ENCODE data around the gene TMC7. TPM values are rescaled to one million over a fixed set of nuclear protein-coding genes. Genes with fewer than 3 reads are reported as not detected.
"Not testable (repeated sequence)": the region's sequence is repeated elsewhere in the genome, so short reads cannot be mapped to it uniquely, and the experiment has no call there.

Gene TMC7
- polyA plus RNA-seq, 2 donors: 0.22 to 0.41 TPM

DNA sequence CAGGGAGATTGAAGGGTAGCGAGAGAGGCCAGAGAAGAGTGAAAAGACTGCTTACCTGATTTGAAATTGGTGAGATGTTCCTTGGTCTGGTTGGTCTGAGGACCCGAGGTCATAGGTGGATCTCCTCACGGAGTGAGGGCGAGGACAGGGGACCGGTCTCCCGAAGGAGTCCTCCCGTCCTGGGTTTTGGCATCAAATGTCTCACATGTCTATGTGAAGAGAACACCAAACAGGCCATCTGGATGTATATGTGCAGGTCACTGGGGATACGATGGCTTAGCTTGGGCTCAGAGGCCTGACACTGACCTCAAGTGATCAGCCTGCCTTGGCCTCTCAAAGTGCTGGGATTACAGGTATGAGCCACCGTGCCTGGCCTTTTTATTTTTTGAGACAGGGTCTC, 13.3 kb downstream of the TMC7 start:
- not testable (repeated sequence) for H3K27me3 ChIP-seq (ENCODE audit: control insufficient read depth in 1 of 2, insufficient read depth in 2 of 2, low read length in 2 of 2); H3K4me1 ChIP-seq (ENCODE audit: control insufficient read depth in 2 of 2, insufficient read depth in 2 of 2, low read length in 1 of 2); H3K9me3 ChIP-seq (ENCODE audit: control insufficient read depth in 2 of 2, insufficient read depth in 1 of 2, low read depth in 1 of 2, low read length in 1 of 2); H3K36me3 ChIP-seq (ENCODE audit: control insufficient read depth in 2 of 2, insufficient read depth in 2 of 2, low read length in 1 of 2); H3K4me3 ChIP-seq (ENCODE audit: low read depth in 1 of 2, low read length in 2 of 2); H3K27ac ChIP-seq (ENCODE audit: low read depth in 2 of 2, low read length in 1 of 2)
- 90 to 93% methylated on average over 9 of the region's 9 CpGs for WGBS, 2 donors

DNA sequence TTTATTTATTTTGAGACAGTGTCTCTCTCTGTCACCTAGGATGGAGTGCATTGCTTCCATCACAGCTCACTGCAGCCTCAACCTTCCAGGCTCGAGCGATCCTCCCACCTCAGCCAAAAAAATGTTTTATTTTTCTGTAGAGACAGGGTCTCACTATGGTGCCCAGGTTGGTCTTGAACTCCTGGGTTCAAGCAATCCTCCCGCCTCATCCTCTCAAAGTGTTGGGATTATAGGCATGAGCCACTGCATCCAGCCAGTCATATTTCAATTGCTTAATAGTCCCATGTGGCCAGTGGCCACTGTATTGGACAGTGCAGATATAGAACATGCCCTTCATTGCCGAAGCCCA, 15.3 kb downstream of the TMC7 start:
- Histone ChIP-seq H3K27ac (ENCODE audit: low read depth in 2 of 2, low read length in 1 of 2) (peak overlapping the region in 1 of 2 donors; percentile 26), H3K27me3 (ENCODE audit: control insufficient read depth in 1 of 2, insufficient read depth in 2 of 2, low read length in 2 of 2) (no peaks in the 10 kb centered on the region), H3K9me3 (ENCODE audit: control insufficient read depth in 2 of 2, insufficient read depth in 1 of 2, low read depth in 1 of 2, low read length in 1 of 2) (no peaks in the 10 kb centered on the region), H3K4me1 (ENCODE audit: control insufficient read depth in 2 of 2, insufficient read depth in 2 of 2, low read length in 1 of 2) (peaks cover 0 to 4% of the 10 kb centered on the region in 2 donors), H3K36me3 (ENCODE audit: control insufficient read depth in 2 of 2, insufficient read depth in 2 of 2, low read length in 1 of 2) (no peaks in the 10 kb centered on the region), H3K4me3 (ENCODE audit: low read depth in 1 of 2, low read length in 2 of 2) (no peak overlapping the region)
- 74 to 84% methylated on average over 4 of the region's 4 CpGs for WGBS, 2 donors

DNA sequence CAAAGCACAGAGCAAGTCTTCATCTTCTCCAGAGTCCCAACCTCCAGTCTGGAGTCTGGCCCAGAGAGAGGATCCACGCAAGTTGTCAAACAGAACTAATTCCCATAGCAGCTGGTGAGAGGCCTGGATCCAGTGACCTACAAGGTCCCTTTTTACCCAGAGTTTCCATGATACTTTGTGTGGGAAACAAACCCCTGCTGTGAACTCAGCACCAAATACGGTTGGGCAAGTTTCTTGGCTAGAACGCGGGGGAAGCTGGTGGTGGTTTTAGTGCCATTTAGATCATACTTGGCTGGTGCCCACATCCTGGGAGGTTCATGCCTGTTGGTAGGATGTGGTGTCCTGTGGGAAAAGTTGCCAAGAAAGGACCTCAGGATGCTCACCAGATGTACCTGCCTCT, 18.1 kb downstream of the TMC7 start:
- Histone ChIP-seq H3K36me3 (ENCODE audit: control insufficient read depth in 2 of 2, insufficient read depth in 2 of 2, low read length in 1 of 2) (no peaks in the 10 kb centered on the region), H3K27ac (ENCODE audit: low read depth in 2 of 2, low read length in 1 of 2) (no peak overlapping the region), H3K4me3 (ENCODE audit: low read depth in 1 of 2, low read length in 2 of 2) (no peak overlapping the region), H3K4me1 (ENCODE audit: control insufficient read depth in 2 of 2, insufficient read depth in 2 of 2, low read length in 1 of 2) (peaks cover 0 to 6% of the 10 kb centered on the region in 2 donors), H3K9me3 (ENCODE audit: control insufficient read depth in 2 of 2, insufficient read depth in 1 of 2, low read depth in 1 of 2, low read length in 1 of 2) (no peaks in the 10 kb centered on the region), H3K27me3 (ENCODE audit: control insufficient read depth in 1 of 2, insufficient read depth in 2 of 2, low read length in 2 of 2) (no peaks in the 10 kb centered on the region)
- 55 to 67% methylated on average over 4 of the region's 4 CpGs for WGBS, 2 donors

DNA sequence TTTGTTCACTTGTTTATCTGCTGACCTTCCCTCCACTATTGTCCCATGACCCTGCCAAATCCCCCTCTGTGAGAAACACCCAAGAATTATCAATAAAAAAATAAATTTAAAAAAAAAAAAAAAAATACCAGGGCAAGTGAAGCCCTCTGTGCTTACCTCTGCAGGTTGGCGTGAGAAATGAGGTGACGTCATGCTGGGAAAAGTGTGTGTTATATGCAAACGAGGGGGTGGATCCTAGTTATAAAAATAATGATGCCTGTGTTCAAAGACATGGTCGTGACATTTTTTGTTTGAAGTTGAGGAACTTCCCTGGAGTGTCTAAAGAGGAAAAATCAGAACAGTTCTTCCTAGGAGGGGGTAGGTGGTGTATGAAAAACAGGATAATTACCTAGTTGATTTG, 20.2 kb downstream of the TMC7 start:
- no peaks in the 10 kb centered on the region for H3K9me3 ChIP-seq (ENCODE audit: control insufficient read depth in 2 of 2, insufficient read depth in 1 of 2, low read depth in 1 of 2, low read length in 1 of 2)
- WGBS, 2 donors: 67 to 75% methylated on average over 4 of the region's 4 CpGs
- H3K36me3 ChIP-seq (ENCODE audit: control insufficient read depth in 2 of 2, insufficient read depth in 2 of 2, low read length in 1 of 2): no peaks in the 10 kb centered on the region
- no peak overlapping the region for H3K27ac ChIP-seq (ENCODE audit: low read depth in 2 of 2, low read length in 1 of 2)
- H3K4me3 ChIP-seq (ENCODE audit: low read depth in 1 of 2, low read length in 2 of 2): no peak overlapping the region
- no peaks in the 10 kb centered on the region for H3K27me3 ChIP-seq (ENCODE audit: control insufficient read depth in 1 of 2, insufficient read depth in 2 of 2, low read length in 2 of 2)
- H3K4me1 ChIP-seq (ENCODE audit: control insufficient read depth in 2 of 2, insufficient read depth in 2 of 2, low read length in 1 of 2): peaks cover 3 to 6% of the 10 kb centered on the region in 2 donors

DNA sequence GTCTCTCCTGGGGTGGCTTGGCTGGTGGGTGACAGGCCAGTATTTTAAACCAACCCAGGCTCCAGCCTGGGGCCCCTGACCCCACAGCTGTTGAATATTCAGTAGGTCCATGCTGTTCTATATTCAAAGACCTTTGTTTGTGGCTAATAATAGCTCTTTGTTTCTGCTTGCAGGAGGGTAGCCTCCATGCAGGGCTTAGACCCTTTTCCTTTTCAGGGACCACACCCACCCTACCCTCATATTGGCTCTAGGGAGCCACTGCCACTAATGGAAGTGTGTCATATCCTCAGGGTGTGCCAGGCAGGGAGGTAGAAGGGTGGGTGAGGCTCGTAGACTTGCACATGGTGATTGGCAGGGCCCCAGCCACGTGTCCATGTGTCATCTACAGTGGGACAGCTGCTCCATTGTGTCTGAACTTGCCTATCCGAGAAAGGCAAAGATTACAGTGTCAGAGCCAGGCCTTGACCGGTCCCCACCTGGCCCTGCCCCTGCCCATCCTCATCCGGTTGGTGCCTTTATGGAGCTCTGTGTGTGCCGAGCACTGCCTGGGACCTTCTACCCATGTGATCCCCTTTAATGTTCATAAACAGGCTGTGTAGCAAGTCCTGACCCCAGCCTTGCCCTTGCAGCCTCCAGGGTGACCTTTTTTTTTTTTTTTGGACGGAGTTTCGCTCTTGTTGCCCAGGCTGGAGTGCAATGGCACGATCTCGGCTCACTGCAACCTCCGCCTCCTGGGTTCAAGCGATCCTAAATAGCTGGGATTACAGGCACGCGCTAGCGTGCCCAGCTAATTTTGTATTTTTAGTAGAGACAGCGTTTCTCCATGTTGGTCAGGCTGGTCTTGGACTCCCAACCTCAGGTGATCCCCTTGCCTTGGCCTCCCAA, 22.1 kb downstream of the TMC7 start:
- Histone ChIP-seq H3K27ac (ENCODE audit: low read depth in 2 of 2, low read length in 1 of 2) (peak overlapping the region; percentile 43 to 67), H3K4me3 (ENCODE audit: low read depth in 1 of 2, low read length in 2 of 2) (no peak overlapping the region), H3K9me3 (ENCODE audit: control insufficient read depth in 2 of 2, insufficient read depth in 1 of 2, low read depth in 1 of 2, low read length in 1 of 2) (peaks cover 0 to 2% of the 10 kb centered on the region in 2 donors), H3K4me1 (ENCODE audit: control insufficient read depth in 2 of 2, insufficient read depth in 2 of 2, low read length in 1 of 2) (peaks cover 3 to 6% of the 10 kb centered on the region in 2 donors), H3K36me3 (ENCODE audit: control insufficient read depth in 2 of 2, insufficient read depth in 2 of 2, low read length in 1 of 2) (no peaks in the 10 kb centered on the region), H3K27me3 (ENCODE audit: control insufficient read depth in 1 of 2, insufficient read depth in 2 of 2, low read length in 2 of 2) (no peaks in the 10 kb centered on the region)
- WGBS, 2 donors: 55 to 68% methylated on average over 16 of the region's 16 CpGs

DNA sequence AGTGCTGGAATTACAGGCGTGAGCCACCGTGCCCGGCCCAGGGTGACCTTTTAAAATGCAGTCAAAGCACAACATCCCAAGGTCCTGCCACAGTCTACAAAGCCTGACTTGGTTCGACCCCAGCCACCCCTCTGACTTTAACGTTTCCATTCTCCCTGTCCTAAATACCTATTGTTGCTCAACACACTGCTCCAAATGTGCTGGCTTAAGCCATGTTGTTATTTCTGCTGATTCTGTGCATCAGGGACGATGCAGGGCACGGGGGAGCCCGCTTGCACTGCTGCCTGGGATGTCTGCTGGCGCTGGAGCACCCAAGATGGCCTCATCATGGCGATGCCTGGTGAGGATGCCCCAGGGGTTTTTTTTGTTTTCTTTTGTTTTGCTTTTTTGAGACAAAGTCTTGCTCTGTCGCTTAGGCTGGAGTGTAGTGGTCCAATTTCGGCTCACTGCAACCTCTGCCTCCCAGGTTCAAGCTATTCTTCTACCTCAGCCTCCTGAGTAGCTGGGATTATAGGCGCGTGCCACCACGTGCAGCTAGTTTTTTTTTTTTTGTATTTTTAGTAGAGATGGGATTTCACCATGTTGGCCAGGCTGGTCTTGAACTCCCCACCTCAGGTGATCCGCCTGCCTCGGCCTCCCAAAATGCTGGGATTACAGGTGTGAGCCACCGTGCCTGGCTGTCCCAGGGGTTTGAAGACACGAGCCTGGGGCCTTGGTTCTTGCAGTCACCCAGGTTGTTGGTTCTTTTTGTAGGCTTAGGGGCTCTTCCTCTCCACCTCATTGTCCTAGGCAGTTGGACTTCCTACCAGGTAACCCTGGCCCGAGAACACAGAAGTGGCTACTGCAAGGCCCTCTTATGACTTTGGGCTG, 22.9 kb downstream of the TMC7 start:
- Histone ChIP-seq H3K4me1 (ENCODE audit: control insufficient read depth in 2 of 2, insufficient read depth in 2 of 2, low read length in 1 of 2) (peaks cover 3 to 6% of the 10 kb centered on the region in 2 donors), H3K36me3 (ENCODE audit: control insufficient read depth in 2 of 2, insufficient read depth in 2 of 2, low read length in 1 of 2) (no peaks in the 10 kb centered on the region), H3K27ac (ENCODE audit: low read depth in 2 of 2, low read length in 1 of 2) (no peak overlapping the region), H3K9me3 (ENCODE audit: control insufficient read depth in 2 of 2, insufficient read depth in 1 of 2, low read depth in 1 of 2, low read length in 1 of 2) (peaks cover 0 to 2% of the 10 kb centered on the region in 2 donors), H3K4me3 (ENCODE audit: low read depth in 1 of 2, low read length in 2 of 2) (no peak overlapping the region), H3K27me3 (ENCODE audit: control insufficient read depth in 1 of 2, insufficient read depth in 2 of 2, low read length in 2 of 2) (no peaks in the 10 kb centered on the region)
- WGBS, 2 donors: 89 to 92% methylated on average over 20 of the region's 20 CpGs

DNA sequence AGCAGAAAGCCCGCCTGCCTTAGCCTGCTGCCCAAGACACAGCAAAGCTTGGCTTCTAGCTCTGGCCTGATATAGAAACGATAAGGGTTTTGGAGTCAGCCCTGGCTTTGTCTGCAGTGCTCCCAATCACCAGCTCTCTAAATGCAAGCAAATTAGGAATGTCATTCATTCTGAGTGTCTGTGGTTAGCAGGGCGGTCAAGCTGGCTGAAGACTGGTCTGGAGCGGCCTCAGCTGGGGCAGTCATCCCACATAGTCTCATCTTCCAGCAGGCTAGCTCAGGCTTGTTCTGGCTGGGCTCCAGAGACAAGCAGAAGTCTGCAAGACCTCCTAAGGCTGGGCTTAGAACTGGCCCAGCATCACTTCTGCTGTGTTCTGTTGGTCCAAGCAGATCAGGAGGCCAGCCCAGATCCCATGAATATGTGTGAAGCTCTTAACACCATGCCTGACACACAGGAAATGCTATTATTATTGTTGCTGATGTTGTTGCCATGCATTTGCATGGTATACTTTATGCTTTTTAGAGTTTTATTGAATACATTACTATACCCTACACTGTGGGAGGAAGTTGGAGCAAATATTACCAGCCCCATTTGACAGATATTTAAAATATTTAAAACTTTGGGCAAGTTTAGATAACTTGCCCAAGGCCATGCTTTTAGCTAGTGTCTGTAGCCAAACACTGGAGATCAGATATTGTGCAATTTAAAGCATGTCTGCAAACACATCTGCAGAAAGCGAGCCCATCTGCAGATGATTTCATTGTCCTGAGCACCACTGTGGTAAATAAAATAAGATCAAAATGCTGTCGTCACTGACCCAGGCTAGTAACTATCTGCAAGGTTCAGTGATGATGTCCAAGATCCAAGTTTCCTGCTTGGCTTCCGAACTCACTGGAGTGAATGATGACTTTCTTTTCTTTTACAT, 24.8 kb downstream of the TMC7 start:
- Histone ChIP-seq H3K36me3 (ENCODE audit: control insufficient read depth in 2 of 2, insufficient read depth in 2 of 2, low read length in 1 of 2) (no peaks in the 10 kb centered on the region), H3K27ac (ENCODE audit: low read depth in 2 of 2, low read length in 1 of 2) (no peak overlapping the region), H3K9me3 (ENCODE audit: control insufficient read depth in 2 of 2, insufficient read depth in 1 of 2, low read depth in 1 of 2, low read length in 1 of 2) (peaks cover 0 to 2% of the 10 kb centered on the region in 2 donors), H3K4me3 (ENCODE audit: low read depth in 1 of 2, low read length in 2 of 2) (no peak overlapping the region), H3K27me3 (ENCODE audit: control insufficient read depth in 1 of 2, insufficient read depth in 2 of 2, low read length in 2 of 2) (no peaks in the 10 kb centered on the region), H3K4me1 (ENCODE audit: control insufficient read depth in 2 of 2, insufficient read depth in 2 of 2, low read length in 1 of 2) (peaks cover 3 to 6% of the 10 kb centered on the region in 2 donors)
- 62 to 72% methylated on average over 7 of the region's 7 CpGs for WGBS, 2 donors

DNA sequence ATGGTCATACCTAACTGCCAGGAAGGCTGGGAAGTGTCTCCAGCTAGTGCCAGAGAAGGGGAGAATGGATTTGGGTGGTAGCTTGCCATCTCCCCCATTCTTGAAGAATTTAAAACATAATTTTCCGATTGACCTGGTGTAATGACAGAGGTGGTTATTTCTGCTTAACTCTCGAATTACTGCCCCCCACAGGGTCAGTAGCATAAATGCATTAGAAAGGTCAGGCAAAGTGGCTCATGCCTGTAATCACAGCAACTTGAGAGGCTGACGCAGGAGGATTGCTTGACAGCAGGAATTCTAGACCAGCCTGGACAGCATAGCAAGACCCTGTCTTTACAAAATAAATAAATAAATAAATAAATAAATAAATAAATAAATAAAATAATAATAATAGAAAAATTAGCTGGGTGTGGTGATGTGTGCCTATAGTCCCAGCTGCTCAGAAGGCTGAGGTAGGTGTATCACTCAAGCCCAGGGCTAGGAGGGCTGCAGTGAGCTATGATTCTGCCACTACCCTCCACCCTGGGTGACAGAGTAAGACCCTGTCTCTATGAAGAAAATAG, 27.5 kb downstream of the TMC7 start:
- Histone ChIP-seq H3K27ac (ENCODE audit: low read depth in 2 of 2, low read length in 1 of 2) (no peak overlapping the region), H3K4me1 (ENCODE audit: control insufficient read depth in 2 of 2, insufficient read depth in 2 of 2, low read length in 1 of 2) (peaks cover 3 to 4% of the 10 kb centered on the region in 2 donors), H3K27me3 (ENCODE audit: control insufficient read depth in 1 of 2, insufficient read depth in 2 of 2, low read length in 2 of 2) (no peaks in the 10 kb centered on the region), H3K4me3 (ENCODE audit: low read depth in 1 of 2, low read length in 2 of 2) (no peak overlapping the region), H3K9me3 (ENCODE audit: control insufficient read depth in 2 of 2, insufficient read depth in 1 of 2, low read depth in 1 of 2, low read length in 1 of 2) (peaks cover 0 to 2% of the 10 kb centered on the region in 2 donors), H3K36me3 (ENCODE audit: control insufficient read depth in 2 of 2, insufficient read depth in 2 of 2, low read length in 1 of 2) (no peaks in the 10 kb centered on the region)
- 85 to 89% methylated on average over 3 of the region's 3 CpGs for WGBS, 2 donors

DNA sequence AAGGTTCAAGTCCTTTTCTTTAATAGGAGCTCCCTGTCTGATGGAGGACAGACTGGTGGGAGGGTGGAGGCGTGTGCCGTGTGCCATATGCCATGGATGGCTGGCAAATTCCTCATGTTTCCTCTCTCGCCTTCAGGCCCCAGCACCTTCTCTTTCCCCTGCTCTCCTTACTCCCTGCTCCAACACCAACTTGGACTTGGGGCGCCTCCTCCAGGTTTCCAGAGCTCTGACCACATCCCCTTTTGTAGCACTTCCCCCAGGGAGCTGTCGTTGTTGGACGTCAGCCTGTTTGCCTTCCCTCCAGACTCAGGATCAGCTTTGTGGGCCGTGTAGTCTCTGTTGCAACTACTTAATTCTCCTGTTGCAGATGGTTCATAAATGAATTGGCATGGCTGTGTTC, 30.7 kb downstream of the TMC7 start:
- Histone ChIP-seq H3K4me3 (ENCODE audit: low read depth in 1 of 2, low read length in 2 of 2) (no peak overlapping the region), H3K36me3 (ENCODE audit: control insufficient read depth in 2 of 2, insufficient read depth in 2 of 2, low read length in 1 of 2) (no peaks in the 10 kb centered on the region), H3K9me3 (ENCODE audit: control insufficient read depth in 2 of 2, insufficient read depth in 1 of 2, low read depth in 1 of 2, low read length in 1 of 2) (peaks cover 0 to 2% of the 10 kb centered on the region in 2 donors), H3K27ac (ENCODE audit: low read depth in 2 of 2, low read length in 1 of 2) (no peak overlapping the region), H3K4me1 (ENCODE audit: control insufficient read depth in 2 of 2, insufficient read depth in 2 of 2, low read length in 1 of 2) (no peaks in the 10 kb centered on the region), H3K27me3 (ENCODE audit: control insufficient read depth in 1 of 2, insufficient read depth in 2 of 2, low read length in 2 of 2) (no peaks in the 10 kb centered on the region)
- 70 to 72% methylated on average over 7 of the region's 7 CpGs for WGBS, 2 donors
